ENCODE measurements around the gene GUCY2C.

Gene GUCY2C

DNA sequence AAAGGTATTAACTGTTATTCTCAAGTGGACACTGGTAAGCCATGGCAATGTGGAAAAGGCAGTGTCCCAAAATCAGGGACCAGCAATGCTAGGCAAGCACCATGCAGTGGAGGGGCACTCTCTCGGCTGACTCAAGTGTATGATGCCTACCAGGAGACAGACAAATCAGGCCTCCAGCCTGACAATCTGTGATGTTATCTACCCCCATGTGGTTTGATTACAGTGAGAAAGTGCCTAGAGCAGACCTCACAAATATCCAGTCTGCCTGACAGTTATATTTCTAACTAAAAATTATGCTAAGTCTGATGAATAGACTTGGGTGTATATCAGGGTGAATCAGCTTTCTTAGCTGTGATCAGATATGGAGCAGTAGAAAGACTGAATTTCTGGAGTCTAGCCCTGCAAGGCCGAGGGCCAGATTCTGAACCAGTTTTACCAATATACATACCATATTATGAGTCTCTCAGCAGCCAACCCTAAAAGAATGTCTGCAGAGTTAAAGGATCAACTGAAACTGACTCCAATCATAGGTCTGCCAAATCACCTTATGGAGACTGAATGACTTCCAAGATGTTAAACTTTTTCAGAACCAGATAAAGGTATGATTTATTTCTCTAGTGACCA is 132.0 kb downstream of the GUCY2C start:
- DNase-seq = no peak

DNA sequence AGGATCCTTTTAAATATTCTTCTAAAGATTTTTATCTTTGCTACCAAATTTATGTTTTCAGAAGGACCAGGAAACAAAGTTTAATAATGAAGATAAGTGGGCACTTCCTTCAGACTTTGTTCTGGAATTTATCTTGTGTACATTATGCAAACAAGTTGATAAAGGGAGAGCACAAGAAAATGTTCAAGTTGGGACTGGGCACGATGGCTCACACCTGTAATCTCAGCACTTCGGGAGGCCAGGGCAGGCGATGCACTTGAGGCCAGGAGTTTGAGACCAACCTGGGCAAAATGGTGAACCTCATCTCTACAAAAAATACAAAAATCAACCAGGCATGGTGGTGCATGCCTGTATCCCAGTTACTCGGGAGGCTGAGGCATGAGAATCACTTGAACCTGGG is 133.4 kb downstream of the GUCY2C start:
- no peak for DNase-seq
